HG03342 (cell line): Measurements from ENCODE around the gene MRAP2.
"Not testable (repeated sequence)": the region's sequence is repeated elsewhere in the genome, so short reads cannot be mapped to it uniquely, and the experiment has no call there.

Experiments used
- ATAC-seq: cut with Tn5 transposase; IDR thresholded peaks from one replicate; pipeline ENCODE4 v1.9.1; 2021; ENCODE audit warnings: mild to moderate bottlenecking, moderate library complexity; ENCODE audit not compliant: unreplicated experiment

Gene MRAP2

DNA sequence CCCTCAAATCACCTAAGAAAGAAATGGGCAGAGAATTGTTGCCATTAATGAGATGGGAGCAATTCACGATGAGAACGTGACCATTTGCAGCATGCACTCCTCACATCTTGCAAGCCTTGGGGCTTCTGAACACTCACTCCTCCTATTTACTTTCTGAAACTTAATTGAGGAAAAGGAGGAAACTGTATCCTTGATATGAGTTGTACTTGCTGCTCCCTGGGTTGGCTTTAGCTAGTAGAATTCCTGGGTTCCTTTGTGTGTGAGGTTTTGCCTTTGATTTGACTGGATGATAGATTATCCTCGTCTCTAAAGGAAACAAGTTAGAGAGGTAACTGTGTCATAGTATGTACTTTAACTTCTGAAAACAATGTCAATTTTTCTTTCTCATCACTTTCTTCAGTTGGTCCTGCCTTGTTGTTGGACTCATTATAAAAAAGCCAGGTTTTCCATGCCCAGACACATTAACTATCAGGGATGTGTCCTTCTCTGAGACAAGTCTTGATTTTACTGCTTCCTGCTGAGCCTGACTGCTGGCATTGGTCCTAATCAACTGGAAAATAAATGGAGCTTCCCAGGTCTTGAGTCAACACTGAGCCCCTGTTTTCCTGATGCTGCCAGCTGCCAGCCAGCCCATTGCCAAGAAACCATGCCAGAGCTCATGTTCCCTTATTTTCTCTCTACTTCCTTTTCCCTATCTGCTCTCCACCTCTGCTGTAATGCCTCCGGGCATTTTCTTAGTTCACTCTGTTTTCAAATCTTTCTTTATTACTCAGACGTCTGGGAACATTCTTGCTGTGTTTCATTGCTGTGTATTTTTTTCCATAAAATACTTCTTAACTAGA lies 6.0 kb upstream of the MRAP2 start:
- no peak for ATAC-seq

DNA sequence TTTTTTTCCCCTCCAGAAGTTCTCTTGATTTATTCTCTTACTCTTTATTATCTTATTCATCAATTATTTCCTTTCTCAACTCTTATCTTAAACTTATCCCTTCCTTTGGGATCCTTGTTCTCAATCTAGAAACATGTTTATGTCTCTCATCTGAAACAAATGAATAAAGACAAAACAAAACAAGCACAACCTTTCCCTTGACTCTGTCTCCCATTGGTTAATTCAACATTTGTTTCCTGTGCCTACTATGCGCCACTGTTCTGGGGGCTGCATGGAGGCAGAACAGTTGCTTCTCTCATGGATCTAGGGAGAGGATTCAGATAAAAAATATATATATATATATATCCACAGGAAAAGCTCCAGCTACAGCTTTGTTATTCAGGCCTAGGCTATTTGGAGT lies 5.2 kb upstream of the MRAP2 start:
- ATAC-seq = no peak

DNA sequence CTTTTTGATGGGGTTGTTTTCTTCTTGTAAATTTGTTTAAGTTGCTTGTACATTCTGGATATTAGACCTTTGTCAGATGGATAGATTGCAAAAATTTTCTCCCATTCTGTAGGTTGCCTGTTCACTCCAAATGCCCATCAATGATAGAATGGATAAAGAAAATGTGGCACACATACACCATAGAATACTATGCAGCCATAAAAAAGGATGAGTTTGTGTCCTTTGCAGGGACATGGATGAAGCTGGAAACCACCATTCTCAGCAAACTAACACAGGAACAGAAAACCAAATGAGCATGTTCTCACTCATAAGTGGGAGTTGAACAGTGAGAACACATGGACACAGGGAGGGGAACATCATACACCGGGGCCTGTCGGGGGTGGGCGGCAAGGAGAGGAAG lies 1.6 kb upstream of the MRAP2 start:
- not testable (repeated sequence) for ATAC-seq

DNA sequence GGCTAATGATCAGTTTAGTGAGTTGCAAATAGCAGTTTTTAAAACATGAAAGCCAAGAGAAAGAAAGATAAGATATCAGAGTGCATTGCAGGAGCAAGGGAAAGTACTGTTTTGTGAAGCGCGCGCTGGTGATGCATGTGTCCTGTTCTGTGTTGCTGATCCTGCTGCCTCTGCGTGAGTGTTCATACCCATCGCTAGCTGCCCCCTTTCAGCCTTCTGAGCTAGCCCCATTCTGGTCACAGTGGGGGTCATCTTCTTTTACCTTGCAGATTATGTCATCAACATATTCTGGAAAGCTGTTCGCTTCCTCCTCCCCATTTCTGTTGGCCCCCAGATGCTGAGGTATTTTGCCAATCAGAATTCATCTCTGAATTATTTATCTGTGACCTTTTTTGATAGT lies 1.9 kb downstream of the MRAP2 start:
- no peak for ATAC-seq

DNA sequence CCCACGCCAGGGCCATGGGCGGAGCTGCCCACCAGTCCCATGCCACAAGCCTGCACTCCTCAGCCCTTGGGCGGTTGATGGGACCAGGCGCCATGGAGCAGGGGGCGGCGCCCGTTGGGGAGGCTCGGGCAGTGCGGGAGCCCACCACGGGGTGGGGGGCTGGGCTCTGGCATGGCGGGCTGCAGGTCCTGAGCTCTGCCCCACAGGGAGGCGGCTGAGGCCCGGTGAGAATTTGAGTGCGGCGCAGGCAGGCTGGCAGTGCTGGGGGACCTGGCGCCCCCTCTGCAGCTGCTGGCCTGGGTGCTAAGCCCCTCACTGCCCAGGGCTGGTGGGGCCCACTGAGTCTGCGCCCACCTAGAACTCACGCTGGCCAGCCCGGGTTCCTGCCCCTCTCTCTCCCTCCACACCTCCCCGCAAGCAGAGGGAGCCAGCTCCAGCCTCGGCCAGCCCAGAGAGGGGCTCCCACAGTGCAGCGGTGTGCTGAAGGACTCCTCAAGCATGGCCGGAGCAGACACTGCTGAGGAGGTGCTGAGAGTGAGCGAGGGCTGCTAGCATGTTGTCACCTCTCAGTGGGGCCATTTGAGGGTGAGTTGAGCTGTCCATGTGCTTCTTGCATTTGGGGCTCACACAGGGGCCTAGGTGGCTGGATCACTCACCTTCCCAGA lies 4.0 kb downstream of the MRAP2 start:
- ATAC-seq = no peak

DNA sequence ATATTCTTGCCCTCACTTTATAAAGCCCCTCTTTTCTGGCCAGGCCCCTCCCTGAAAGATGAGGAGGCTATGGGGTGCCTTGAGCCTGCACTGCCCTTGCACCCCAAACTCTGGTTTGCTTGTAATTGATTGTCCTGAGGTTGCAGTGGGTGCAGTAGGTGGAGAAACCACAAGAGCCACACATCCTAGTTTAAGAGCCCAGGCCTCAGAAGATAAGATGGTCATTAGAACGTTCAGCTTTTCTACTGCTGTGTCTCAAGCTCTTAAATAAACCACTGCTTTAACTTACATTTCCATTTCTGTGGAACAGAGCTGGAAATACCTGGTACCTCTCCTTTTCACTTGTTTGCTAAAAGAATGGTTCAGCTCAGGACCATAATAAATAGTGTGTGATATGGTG lies 9.0 kb downstream of the MRAP2 start:
- ATAC-seq = no peak

DNA sequence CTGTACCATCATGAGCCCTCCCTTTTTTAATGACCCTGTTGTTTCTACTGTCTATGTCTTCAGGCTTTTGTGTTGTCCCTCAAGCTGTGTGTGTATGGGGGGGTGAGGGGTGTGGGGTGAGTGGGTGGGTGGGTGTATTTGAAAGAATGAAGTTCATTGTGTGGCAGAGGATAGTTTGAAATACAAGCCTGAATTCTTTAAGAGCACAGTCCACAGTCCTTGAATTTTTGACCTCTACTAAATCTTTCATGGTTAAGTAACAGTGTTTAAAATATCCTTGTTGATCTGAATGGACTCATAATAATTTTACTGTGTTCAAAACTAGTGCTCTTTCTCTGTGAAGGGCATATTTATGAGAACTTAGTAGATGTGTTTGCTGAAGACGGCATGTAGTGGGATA lies 10.0 kb downstream of the MRAP2 start:
- no peak for ATAC-seq

DNA sequence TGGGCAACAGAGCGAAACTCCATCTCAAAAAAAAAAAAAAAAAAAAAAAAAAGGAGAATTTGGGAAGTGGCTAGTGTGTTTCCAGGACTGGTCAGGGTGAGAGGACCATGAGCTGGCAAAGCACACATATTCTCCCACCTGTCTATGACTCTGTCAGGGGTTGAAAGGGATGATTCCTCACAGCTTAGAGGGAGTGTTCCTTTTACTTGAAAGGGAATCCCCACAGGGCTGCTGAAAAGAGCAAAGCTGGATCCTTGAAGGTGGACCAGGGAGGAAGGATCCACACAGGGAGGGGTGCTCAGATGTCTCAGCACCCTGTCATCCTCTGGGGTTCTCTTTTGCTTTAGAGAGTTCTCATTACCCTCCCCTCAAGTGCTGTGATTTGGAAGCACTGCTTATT lies 13.2 kb downstream of the MRAP2 start:
- ATAC-seq = no peak

DNA sequence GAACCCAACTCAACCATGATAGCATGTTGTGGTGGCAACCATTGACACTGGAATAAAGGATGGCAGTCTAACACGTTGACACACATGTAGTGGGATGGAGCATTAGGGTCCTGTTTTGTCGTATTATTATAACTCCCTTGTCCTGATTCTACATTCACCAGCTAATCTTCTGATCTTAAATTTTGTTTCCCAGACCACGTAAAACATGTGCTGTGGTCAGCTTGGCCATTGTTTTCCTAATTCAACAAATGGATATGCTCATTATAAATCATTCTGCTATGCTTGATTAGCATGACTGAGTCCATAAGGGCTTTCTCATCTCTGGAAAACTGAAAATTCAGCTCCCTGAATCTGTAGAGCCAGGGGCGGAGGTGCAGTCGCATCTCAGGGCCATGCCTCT lies 15.0 kb downstream of the MRAP2 start:
- no peak for ATAC-seq

DNA sequence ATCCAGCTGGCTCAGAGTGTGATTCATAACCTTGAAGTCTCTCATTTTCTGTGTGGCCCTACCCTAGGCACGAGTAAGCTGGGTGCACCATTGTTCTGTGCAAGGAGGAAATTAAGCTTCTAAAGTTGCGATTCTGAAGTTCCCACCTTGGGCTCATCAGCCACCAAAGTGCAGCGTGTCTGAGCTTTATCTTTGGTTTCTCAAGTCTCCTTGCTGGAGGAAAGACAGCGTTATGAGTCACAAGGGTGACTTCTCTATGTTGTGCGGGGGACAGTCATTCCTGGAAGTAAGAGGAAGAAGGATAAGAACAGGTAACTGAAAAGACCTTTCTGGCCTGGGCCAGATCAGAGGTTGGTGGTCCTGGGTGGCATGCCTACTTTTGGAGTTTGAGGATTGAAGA lies 16.8 kb downstream of the MRAP2 start:
- no peak for ATAC-seq

DNA sequence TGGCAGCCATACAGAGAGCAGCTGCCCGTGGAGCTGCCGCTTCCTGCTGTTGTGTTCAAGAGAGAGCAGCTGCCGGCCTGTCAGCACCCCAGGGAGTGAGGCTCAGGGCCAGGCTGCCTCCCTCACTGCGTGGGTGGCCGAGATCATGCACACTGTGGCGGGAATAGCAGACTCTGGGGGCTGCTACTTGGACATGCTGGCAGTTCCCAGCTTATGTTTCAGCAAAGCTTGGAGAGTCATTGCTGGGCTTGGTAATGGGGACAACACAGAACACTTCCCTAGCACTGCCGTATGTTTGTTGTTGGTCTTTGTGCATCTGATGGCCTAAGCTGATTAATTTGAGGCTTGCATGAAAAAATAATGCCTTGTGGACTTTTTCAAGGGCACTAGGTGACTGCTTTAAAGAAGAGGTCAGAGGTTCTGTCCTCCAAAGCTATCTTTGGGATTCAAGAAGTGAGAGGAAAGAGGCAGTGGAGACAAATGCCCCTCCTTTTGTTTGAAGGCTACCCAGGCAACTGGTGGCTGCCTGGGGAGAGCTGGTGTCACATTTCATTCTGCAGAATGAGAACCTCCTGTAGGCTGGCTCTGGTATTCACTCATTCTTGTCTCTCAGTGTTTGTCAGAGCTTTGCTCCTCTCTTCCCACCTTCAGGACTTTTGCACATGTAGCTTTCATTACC lies 18.8 kb downstream of the MRAP2 start:
- no peak for ATAC-seq

DNA sequence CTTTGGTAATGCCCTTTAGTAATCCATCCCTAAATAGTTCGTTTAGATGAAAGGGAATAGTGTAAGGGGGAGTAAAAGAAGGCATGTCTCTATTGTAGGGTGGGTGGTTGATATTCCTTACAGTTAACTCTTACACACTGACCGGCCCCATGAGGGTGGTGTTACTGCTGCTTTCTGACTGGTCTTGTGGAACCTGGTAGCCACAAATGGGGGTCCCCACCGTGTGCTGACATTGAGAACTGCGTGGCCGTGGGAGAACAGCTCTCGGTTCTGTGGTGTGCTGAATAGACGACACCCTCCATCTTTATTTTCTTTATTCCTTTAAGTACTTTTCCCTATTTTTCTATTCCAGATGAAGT lies 19.3 kb downstream of the MRAP2 start:
- ATAC-seq = no peak

DNA sequence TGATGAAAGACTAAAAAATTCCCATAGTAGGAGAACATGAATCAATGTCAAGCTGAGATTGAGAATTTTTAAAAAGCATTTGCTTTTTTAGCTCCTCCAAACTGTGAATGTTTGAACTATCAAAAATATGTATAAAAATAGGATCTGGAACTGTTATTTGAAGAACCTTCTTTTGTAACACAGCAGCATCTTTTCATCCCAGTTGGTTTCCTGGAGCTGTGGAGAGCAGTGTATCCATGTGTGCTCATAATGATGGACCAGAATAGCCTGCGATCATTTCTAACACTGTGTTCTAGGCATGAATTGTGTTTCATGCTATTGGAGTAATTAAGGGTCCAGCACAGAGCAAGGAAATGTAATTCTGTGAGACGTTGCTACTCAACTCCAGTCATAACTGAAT lies 22.1 kb downstream of the MRAP2 start:
- no peak for ATAC-seq

DNA sequence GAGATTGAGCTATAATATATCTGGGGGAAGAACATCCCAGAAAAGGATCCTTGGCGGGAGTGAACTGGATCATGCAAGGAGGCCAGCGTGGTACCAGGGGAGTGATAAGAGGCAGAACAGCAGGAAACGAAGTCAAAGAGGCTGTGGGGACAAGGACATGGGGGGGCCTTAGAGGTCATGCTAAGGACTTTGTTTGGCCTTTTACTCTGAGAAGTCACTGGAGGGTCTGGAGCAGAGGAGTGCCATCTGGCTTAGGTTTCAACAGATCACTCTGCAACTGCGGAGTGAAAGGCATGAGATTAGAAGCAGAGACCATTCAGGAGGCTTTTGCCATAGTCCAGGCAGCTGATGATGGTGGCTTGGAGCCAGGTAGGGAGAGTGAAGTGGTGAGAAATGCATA lies 24.3 kb downstream of the MRAP2 start:
- no peak for ATAC-seq

DNA sequence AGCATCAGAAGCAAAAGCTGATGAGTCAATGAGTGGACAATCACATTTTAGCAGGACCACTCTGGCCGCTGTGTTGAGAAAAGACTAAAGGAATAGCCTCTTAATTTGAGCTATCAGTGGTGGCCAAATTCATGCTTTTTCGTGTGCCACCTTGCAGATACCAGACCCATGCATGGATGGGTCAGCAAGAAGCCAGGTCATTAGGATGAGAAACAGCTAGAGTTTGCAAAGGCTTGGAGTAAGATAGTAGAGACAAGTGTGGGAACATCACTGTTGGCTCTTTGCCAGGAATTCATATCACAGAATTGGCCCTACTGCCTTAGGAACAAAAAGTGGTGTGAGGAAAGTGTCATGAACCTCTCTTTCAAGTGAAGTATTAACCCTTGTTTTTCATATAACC lies 25.5 kb downstream of the MRAP2 start:
- no peak for ATAC-seq

DNA sequence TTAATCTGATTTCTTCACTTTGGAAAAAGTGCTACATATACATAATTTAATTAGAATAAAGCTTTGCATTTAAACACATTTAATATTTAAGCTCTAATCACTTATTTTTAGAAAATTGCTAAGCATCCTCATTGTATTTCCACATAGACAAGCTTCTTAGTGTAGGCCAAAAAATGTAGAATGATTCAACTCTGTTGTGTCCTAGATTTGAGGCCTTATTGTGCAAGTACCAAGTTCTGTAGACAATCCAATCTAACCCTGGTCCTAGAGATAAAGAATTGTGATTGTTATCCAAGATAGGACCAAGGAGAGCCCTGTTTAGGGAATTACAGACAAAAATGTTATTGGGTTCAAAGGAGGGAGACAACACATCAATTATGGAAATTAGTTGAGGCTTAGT lies 27.6 kb downstream of the MRAP2 start:
- no peak for ATAC-seq

DNA sequence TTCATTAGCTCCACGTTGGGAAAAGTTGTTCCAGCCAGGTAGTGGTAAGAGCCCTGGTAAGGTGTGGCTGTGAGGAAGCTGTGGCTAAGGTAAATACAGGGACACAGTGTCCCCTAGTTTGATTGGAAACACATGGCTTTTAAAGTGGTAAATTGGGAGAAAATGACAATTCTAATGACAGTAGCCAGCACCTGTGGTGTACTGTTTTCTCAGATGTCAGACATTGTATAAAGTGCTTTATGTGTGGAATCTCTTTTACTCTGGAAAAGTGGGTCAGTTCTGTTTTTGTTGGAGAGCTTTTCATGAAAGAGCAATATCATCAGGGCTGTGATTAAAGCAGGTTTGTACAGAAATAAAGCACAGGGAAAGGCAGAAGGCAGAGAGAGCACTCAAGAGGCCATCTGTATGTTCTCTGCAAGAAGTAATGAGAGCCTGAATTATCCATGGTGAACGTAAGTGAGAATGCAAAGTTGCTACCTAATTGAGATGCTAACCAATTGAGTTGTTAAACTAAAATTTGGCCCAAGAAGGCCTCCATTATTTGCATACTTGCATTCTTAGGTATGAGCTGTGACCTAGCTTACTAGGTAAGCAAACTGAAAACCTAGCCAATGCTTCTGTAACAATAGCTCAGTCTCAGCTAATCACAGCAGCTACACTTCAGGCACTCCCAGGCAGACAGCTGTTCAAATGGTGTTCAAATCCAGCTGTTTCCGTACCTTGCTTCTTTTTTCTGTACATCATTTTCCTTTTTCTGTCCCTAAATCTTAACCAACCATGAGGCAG lies 28.2 kb downstream of the MRAP2 start:
- no peak for ATAC-seq

DNA sequence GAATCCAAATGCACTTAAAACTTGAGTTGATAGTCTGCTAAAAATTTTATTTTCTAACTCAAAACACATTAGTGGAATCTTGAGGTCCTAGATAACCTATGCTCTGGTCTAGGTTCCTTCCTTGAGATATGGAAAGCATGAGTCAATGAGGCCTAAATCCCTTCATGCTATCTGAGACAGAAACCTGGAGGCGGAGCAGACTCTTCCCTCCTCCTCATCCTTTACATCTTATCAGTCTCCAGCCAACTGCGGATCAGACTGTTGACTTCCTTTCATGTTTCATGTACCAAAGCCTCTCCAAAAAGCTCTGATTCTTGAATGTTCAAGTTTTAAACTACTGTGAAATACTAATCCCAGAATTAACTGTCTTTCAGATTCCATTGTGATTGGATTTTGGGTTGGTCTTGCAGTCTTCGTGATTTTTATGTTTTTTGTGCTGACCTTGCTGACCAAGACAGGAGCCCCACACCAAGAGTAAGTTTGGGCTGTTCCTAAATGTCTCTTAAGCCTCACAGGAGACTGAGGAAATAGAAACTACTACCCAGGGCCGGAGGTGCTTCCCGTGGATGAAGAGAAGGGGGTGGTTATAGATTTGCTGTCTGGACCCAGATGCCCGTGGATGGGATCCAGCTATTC lies 29.1 kb downstream of the MRAP2 start:
- no peak for ATAC-seq

DNA sequence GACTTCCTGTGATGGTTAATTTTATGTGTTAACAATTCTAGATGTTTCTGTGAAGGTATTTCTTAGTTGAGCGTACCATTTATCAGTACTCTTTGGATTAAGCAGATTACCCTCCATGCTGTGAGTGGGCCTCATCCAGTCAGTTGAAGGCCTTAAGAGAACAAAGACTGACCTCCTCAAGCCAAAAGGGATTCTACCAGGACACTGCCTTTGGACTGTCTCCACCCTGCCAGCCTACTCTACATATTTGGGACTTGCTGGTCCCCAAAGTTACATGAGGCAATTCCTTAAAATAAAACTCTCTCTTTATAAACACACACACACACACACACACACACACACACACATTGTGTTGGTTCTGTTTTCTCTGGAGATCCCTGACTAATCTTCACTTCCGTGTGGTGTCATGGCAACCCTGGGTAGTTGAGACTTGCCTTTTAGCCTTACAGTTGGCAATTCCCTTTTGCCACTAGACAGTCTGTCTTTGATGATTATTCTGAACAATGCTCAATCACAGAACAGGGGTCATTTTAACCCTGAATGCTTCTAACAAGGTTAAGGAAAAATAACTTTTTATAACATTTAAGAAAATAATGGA lies 32.2 kb downstream of the MRAP2 start:
- ATAC-seq = no peak

DNA sequence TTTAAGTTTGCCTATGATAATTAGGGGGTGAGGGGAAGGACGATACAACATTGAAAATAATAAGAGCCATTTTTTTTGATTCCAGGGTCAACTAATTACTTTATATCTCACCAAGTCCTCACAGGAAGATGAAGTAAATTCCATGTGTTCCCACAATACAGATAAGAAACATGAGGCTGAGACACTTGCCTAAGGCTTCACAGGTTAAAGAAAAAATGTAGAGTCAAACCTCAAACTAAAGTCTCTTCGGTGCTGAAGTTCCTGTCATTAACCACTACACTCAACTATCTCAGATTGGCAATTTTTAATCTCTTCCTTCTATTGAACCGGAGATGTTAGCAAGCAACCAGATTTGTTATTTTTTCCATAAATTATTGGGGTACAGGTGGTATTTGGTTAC lies 33.0 kb downstream of the MRAP2 start:
- no peak for ATAC-seq

DNA sequence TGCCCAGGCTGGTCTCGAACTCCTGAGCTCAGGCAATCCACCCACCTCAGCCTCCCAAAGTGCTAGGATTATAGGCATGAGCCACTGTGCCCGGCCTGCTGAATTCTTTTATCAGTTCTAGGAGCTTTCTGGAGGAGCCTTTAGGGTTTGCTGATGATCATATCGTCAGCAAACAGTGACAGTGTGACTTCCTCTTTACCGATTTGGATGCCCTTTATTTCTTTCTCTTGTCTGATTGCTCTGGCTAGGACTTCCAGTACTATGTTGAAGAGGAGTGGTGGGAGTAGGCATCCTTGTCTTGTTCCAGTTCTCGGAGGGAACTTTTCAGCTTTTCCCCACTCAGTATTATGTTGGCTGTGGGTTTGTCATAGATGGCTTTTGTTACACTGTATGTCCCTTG lies 35.3 kb downstream of the MRAP2 start:
- ATAC-seq = not testable (repeated sequence)
